ENCODE measurements around the gene CPT1A. TPM values are rescaled to one million over a fixed set of nuclear protein-coding genes. Genes with fewer than 3 reads are reported as not detected.

The CPT1A gene
- total RNA-seq, 1 donor from 2014 or later: 56.6 TPM

- no peak for ATAC-seq
- no peak for DNase-seq (ENCODE audit: low spot score)
These were observed 12.7 kb upstream of the CPT1A start for GRCh38 chr11:68854273-68854958.

- no peak for DNase-seq (ENCODE audit: low spot score)
- no peak for ATAC-seq
These were observed 10.9 kb upstream of the CPT1A start for GRCh38 chr11:68852628-68853027.

GRCh38 chr11:68848429-68848828 lies 6.7 kb upstream of the CPT1A start:
- ATAC-seq: no peak
- DNase-seq (ENCODE audit: low spot score): no peak

- ATAC-seq: no peak
- no peak for DNase-seq (ENCODE audit: low spot score)
These were observed 5.7 kb upstream of the CPT1A start for GRCh38 chr11:68847395-68847794.

- DNase-seq (ENCODE audit: low spot score) (peak; percentile 92), ATAC-seq (peak; percentile 53)
These were observed 3.8 kb upstream of the CPT1A start for GRCh38 chr11:68845351-68846002.

GRCh38 chr11:68844801-68845200 lies 3.1 kb upstream of the CPT1A start:
- DNase-seq (ENCODE audit: low spot score) (no peak), ATAC-seq (no peak)

GRCh38 chr11:68844376-68844775 lies 2.7 kb upstream of the CPT1A start:
- ATAC-seq: no peak

GRCh38 chr11:68843703-68844312 lies 2.1 kb upstream of the CPT1A start:
- peak; percentile 95 for DNase-seq (ENCODE audit: low spot score)
- peak; percentile 52 for ATAC-seq

More at GRCh38 chr11:68844376-68844775, 2.7 kb upstream of the CPT1A start:
- no peak for DNase-seq (ENCODE audit: low spot score)

- no peak for DNase-seq (ENCODE audit: low spot score)
- no peak for ATAC-seq
These were observed 1.4 kb upstream of the CPT1A start for GRCh38 chr11:68843052-68843561.

GRCh38 chr11:68842427-68843051 lies 823 bp upstream of the CPT1A start:
- DNase-seq (ENCODE audit: low spot score) (no peak), ATAC-seq (no peak)

GRCh38 chr11:68840661-68841653 lies 759 bp downstream of the CPT1A start:
- ATAC-seq: peak; percentile 37
- DNase-seq (ENCODE audit: low spot score): peak; percentile 91

- ATAC-seq (no peak), DNase-seq (ENCODE audit: low spot score) (no peak)
These were observed 1.6 kb downstream of the CPT1A start for GRCh38 chr11:68839911-68840641.

GRCh38 chr11:68839054-68839865 lies 2.5 kb downstream of the CPT1A start:
- DNase-seq (ENCODE audit: low spot score) (peak; percentile 99), ATAC-seq (peak; percentile 58)

GRCh38 chr11:68838572-68838964 lies 3.1 kb downstream of the CPT1A start:
- DNase-seq (ENCODE audit: low spot score): no peak
- ATAC-seq: no peak

GRCh38 chr11:68837583-68838571 lies 3.8 kb downstream of the CPT1A start:
- DNase-seq (ENCODE audit: low spot score) (peak; percentile 80), ATAC-seq (peak; percentile 5)

- ATAC-seq (no peak), DNase-seq (ENCODE audit: low spot score) (no peak)
These were observed 6.0 kb downstream of the CPT1A start for GRCh38 chr11:68835749-68836148.

GRCh38 chr11:68835328-68835727 lies 6.4 kb downstream of the CPT1A start:
- DNase-seq (ENCODE audit: low spot score) (no peak), ATAC-seq (no peak)
